ENCODE measurements around the gene LCLAT1.

DNA sequence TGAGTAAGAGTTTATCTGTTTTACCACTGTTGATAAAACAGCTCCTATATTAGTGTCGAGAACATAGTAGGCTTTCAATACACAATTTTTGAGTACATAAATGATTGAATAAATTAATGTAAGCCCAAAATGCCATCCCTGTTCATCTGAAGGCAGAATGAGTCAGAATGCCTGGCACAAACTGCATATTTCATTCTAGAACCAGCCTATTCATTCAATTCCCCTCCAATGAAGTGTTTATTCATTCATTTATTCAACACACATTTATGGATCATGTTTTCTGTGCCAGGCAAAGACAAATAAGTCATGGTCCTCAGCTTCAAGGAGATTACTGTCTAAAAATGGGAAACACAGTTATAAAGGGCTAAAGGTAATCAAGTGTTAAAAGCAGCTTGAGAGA is 22.8 kb upstream of the LCLAT1 start:
- TF ChIP-seq RAD21 (IDR thresholded peaks at IDR 0.05; ENCODE audit: low read length) (no peak), POLR2A (IDR thresholded peaks at IDR 0.05; ENCODE audit: low read depth, low read length) (no peak), CTCF (conservative IDR thresholded peaks at IDR 0.05; ENCODE audit: low read depth, low read length) (no peak), USF2 (IDR thresholded peaks at IDR 0.05; ENCODE audit: low read depth, low read length) (no peak), MXI1 (IDR thresholded peaks at IDR 0.05; ENCODE audit: borderline replicate concordance, low read depth, low read length) (no peak), RFX5 (IDR thresholded peaks at IDR 0.05; ENCODE audit: low read depth, low read length) (no peak)
- TF ChIP-seq, protein P1, sequence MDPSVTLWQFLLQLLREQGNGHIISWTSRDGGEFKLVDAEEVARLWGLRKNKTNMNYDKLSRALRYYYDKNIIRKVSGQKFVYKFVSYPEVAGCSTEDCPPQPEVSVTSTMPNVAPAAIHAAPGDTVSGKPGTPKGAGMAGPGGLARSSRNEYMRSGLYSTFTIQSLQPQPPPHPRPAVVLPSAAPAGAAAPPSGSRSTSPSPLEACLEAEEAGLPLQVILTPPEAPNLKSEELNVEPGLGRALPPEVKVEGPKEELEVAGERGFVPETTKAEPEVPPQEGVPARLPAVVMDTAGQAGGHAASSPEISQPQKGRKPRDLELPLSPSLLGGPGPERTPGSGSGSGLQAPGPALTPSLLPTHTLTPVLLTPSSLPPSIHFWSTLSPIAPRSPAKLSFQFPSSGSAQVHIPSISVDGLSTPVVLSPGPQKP (IDR thresholded peaks at IDR 0.05; ENCODE audit: borderline replicate concordance, low read depth, low read length) = no peak
